ENCODE measurements around the gene KDM4B.
"Not testable (repeated sequence)": the region's sequence is repeated elsewhere in the genome, so short reads cannot be mapped to it uniquely, and the experiment has no call there.

The KDM4B gene

DNA sequence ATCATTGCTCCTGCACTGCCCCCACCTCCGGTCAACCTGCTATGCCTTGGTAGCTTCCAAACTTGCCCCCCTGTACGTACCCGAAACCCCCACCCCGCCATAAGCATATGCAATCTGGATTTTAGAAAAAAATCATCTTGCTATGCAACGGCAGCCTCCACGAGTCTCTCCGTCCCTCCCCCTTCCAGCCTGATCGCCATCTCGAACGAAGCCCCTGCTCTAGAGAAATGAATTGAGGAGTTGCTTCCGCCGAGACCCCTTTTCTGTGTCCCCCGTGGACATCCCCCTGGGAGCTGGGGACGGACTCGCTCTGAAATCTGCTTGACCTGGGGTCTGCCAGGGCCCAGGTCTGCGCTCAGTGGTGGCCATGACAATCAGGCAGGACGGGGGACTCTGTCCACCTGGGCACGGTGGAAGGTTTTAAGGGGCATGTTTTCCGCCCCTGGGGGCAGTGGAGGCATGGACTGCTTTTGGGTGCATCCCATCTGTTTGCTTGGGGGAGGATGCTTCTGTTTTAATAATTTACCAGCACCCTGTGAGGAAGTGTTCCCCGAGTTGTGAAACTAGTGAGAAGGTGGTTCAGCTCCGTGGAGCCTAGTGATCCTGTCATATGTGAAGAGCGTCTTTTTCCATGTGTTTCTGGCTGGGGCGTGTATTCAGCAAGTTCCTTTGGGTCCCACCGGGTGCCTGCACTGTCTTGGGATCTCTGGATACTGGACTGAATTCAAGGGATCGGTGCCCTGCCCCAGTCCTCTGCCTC, 1.0 kb downstream of the KDM4B start:
- FAIRE-seq: no peak
- TF ChIP-seq, protein P1, sequence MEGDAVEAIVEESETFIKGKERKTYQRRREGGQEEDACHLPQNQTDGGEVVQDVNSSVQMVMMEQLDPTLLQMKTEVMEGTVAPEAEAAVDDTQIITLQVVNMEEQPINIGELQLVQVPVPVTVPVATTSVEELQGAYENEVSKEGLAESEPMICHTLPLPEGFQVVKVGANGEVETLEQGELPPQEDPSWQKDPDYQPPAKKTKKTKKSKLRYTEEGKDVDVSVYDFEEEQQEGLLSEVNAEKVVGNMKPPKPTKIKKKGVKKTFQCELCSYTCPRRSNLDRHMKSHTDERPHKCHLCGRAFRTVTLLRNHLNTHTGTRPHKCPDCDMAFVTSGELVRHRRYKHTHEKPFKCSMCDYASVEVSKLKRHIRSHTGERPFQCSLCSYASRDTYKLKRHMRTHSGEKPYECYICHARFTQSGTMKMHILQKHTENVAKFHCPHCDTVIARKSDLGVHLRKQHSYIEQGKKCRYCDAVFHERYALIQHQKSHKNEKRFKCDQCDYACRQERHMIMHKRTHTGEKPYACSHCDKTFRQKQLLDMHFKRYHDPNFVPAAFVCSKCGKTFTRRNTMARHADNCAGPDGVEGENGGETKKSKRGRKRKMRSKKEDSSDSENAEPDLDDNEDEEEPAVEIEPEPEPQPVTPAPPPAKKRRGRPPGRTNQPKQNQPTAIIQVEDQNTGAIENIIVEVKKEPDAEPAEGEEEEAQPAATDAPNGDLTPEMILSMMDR (IDR thresholded peaks at IDR 0.05; ENCODE audit: insufficient read depth, missing control alignments): no peak
- no peak for DNase-seq (ENCODE audit: insufficient read length, low spot score)

- TF ChIP-seq, protein P1 (IDR thresholded peaks at IDR 0.05; ENCODE audit: insufficient read depth, missing control alignments): no peak
- DNase-seq (ENCODE audit: insufficient read length, low spot score) (no peak), FAIRE-seq (no peak)
Measured at GRCh38 chr19:4970558-4971423, 1.9 kb downstream of the KDM4B start.

DNA sequence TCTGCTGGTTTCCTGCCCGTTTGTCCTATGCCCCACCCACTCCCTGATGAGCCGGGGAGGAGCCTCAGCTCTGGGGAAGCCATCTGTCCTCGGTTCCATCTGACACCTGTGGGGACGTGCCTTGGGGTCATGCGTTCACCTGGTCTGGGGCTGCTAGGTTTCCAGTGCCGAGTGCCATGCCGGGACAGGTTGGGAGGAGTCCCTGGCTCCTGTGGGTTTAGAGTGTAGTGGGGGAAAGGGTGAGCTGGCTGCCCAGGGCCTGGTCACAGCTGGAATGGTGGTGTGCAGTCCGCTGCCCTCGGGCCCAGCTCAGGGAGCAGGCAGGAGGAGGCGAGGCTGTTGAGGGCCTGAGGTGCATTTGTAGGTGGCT, 2.5 kb downstream of the KDM4B start:
- FAIRE-seq (no peak), DNase-seq (ENCODE audit: insufficient read length, low spot score) (peak; percentile 89)

DNA sequence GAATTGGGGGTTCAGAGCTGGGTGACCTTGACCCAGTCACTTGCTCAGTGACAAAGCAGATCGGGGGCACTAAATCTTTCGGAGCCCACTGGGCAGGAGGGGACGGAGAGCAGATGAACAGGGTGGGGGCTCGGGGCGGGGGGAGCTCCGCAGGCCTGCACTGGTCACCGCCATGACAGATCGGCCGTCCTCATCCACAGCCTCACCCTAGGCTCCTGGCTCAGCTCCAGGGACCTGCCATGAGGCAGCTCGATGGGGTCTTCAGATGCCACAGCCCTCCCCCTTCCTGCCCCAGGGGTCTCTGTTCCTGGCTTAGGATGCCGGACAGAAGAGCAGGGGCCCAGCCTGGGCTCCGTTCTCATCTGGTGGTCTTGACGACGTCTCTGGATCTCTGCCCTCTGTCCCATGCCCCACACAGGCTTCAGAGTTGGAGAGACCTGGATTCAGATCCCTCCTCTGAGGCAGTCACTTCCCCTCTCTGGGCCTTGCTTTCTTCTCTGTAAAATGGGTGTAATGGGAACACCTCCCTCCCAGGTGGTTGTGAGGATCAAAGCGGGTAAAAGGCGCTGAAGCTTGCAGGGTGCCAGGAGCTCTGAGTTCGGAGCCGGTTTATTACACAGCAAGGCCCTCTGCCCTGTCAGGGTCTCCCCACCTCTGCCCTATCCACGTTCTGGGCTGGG, 3.0 kb downstream of the KDM4B start:
- FAIRE-seq (no peak), DNase-seq (ENCODE audit: insufficient read length, low spot score) (no peak)
- TF ChIP-seq, protein P1 (IDR thresholded peaks at IDR 0.05; ENCODE audit: insufficient read depth, missing control alignments): no peak

More for the DNA sequence above, 2.5 kb downstream of the KDM4B start:
- TF ChIP-seq, protein P1 (IDR thresholded peaks at IDR 0.05; ENCODE audit: insufficient read depth, missing control alignments): no peak

DNA sequence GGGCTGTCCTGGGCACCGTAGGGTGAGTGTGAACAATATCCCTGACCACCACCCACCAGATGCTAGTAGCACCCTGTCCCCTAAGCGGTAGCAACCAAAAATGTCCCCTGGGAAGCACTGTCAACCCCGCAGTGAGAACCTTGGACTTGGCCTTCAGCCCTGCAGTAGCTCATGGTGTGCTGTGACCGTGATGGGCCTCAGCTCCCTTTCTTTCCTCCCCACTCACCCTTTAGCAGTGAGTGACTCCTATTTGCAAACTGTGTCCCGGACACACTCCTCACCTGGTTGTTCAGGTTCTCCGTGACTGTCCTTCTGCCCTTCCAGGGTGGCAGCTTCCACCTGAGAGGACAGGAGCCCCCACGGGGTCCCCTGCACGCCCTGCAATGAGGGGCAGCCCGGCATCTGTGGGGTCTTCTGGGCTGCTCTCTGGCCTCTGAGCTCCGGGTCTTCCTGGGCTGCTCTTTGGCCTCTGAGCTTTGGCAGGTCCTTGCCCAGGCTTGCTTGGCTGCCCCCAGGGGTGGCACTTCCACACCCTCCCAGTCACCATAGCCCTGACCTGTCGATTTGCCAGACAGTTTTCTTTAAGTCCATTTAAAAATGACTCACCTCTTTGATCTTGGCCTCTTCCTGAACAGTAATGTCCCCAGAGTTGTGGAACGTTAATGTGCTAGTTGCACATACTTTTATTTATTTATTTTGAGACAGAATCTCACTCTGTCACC, 3.8 kb downstream of the KDM4B start:
- TF ChIP-seq, protein P1 (IDR thresholded peaks at IDR 0.05; ENCODE audit: insufficient read depth, missing control alignments): no peak
- DNase-seq (ENCODE audit: insufficient read length, low spot score) (no peak), FAIRE-seq (no peak)

DNA sequence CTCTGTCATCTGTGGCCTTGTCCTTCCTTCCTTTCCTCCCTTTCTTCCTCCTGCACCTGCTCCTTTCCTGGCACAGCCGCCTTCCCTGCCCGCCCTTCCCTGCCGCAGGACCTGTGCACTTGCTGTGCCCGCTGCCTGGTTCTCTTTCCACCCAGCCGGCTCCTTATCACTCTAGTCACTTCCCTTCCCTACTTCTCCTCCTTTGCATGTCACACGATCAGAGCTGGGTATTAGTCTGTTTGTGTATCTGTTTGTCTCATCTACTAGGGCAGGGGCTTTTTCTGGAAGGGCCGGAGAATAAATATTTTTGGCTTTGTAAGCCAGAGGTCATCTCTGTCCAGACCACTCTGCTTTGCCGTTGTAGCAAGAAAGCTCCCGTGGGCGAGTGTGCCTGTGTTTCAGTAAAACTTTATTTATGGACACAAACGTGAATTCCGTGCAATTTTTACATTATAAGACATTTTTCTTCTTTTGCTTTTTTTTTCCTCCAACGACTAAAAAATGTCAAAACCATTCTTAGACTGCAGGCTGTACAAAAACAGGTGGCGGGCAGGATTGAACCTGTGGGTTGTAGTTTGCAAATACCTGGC, 6.1 kb downstream of the KDM4B start:
- TF ChIP-seq, protein P1 (IDR thresholded peaks at IDR 0.05; ENCODE audit: insufficient read depth, missing control alignments): no peak
- no peak for FAIRE-seq

GRCh38 chr19:4975601-4976000, 6.7 kb downstream of the KDM4B start:
- DNase-seq (ENCODE audit: insufficient read length, low spot score); FAIRE-seq: not testable (repeated sequence)

More for the DNA sequence above, 6.1 kb downstream of the KDM4B start:
- no peak for DNase-seq (ENCODE audit: insufficient read length, low spot score)

Measured in D721Med (cell line).